RPMI7951 (cell line): ENCODE measurements around the gene COPS6. TPM values are rescaled to one million over a fixed set of nuclear protein-coding genes. Genes with fewer than 3 reads are reported as not detected.

Source experiments
- DNase-seq: peaks from one replicate; pipeline ENCODE4 v3.0.0-alpha.2; 2012; ENCODE audit warnings: low read depth
- total RNA-seq: library from RNA; depleted of rRNA; stranded (reverse); fragments of >200 nt; shearing (Covaris generic); gene quantifications from 2 replicates; pipeline ENCODE4 v1.2.3, GENCODE V29; 2014

Gene COPS6
- total RNA-seq, 1 experiment from 2014 or later, result 83.4 TPM

- DNase-seq, result no peak
Measured at GRCh38 chr7:100079024-100079560, 9.7 kb upstream of the COPS6 start.

- DNase-seq, result no peak
Measured at GRCh38 chr7:100080907-100081534, 7.7 kb upstream of the COPS6 start.

- DNase-seq, result peak; percentile 99
Measured at GRCh38 chr7:100081535-100082102, 7.2 kb upstream of the COPS6 start, which contains the start of gene ZNF3. TSS of gene ZNF3 (minus strand) at chr7:100081723. CDS start at chr7:100077357, 4,366 bp downstream.

- DNase-seq, result no peak
Measured at GRCh38 chr7:100082978-100083377, 5.8 kb upstream of the COPS6 start.

GRCh38 chr7:100085515-100085914 is 3.3 kb upstream of the COPS6 start:
- DNase-seq, result no peak

GRCh38 chr7:100087055-100087750 is 1.6 kb upstream of the COPS6 start:
- DNase-seq, result peak; percentile 92

GRCh38 chr7:100088095-100088620 is 611 bp upstream of the COPS6 start:
- DNase-seq, result no peak

GRCh38 chr7:100089458-100090196 is 858 bp downstream of the COPS6 start:
- DNase-seq, result no peak

GRCh38 chr7:100090527-100091410 is 2.0 kb downstream of the COPS6 start:
- DNase-seq, result no peak

- DNase-seq, result no peak
Measured at GRCh38 chr7:100091411-100092181, 2.8 kb downstream of the COPS6 start.

- no peak for DNase-seq
Measured at GRCh38 chr7:100093054-100093453, 4.3 kb downstream of the COPS6 start.

GRCh38 chr7:100093498-100093897 is 4.7 kb downstream of the COPS6 start:
- DNase-seq, result no peak

GRCh38 chr7:100093925-100094486 is 5.2 kb downstream of the COPS6 start:
- no peak for DNase-seq

- DNase-seq, result no peak
Measured at GRCh38 chr7:100095289-100095688, 6.5 kb downstream of the COPS6 start.

- no peak for DNase-seq
Measured at GRCh38 chr7:100095704-100096103, 6.9 kb downstream of the COPS6 start.

GRCh38 chr7:100098913-100099312 is 10.1 kb downstream of the COPS6 start:
- no peak for DNase-seq

GRCh38 chr7:100099452-100099851 is 10.7 kb downstream of the COPS6 start:
- DNase-seq, result no peak

GRCh38 chr7:100100420-100101015 is 11.7 kb downstream of the COPS6 start:
- DNase-seq, result peak; percentile 96
